MCF 10A (cell line): Measurements from ENCODE around the gene AP5B1. TPM values are rescaled to one million over a fixed set of nuclear protein-coding genes. Genes with fewer than 3 reads are reported as not detected.

Experiments used
- BruUV-seq: library from RNA; stranded (reverse); fragments of 400-500 nt; replicated peaks from 2 replicates; lab custom pipeline; 2021; lab: Mats Ljungman, UMichigan
- CTCF ChIA-PET: fragments of 300-600 bp; sonication (Branson Sonifier 250); formaldehyde crosslinking; extraction: SDS; loops from one replicate; lab custom pipeline; 2021; ENCODE audit warnings: antibody characterized with exemption, inconsistent platforms; lab: Yijun Ruan, JAX
- POLR2A ChIA-PET: fragments of 300-600, 350-650 bp; sonication (Branson Sonifier 250); formaldehyde crosslinking; extraction: SDS; loops from one replicate; lab custom pipeline; 2020; ENCODE audit warnings: antibody characterized with exemption, inconsistent platforms; lab: Yijun Ruan, JAX
- DNase-seq: peaks from one replicate; pipeline ENCODE4 v3.0.0-alpha.2; 2018; ENCODE audit not compliant: unreplicated experiment
- H3K27ac Mint-ChIP-seq: one replicate; pipeline ENCODE4 v1.8.0; 2022; ENCODE audit warnings: mild to moderate bottlenecking, low read depth, mixed read lengths; ENCODE audit not compliant: unreplicated experiment
- H3K27me3 Mint-ChIP-seq: one replicate; pipeline ENCODE4 v1.8.0; 2022; ENCODE audit warnings: mixed read lengths; ENCODE audit not compliant: insufficient read depth, unreplicated experiment
- H3K36me3 Mint-ChIP-seq: one replicate; pipeline ENCODE4 v1.8.0; 2022; ENCODE audit warnings: mild to moderate bottlenecking, moderate library complexity, mixed read lengths; ENCODE audit not compliant: insufficient read depth, unreplicated experiment
- H3K4me1 Mint-ChIP-seq: one replicate; pipeline ENCODE4 v1.8.0; 2022; ENCODE audit warnings: mixed read lengths; ENCODE audit not compliant: insufficient read depth, unreplicated experiment
- H3K4me3 Mint-ChIP-seq: one replicate; pipeline ENCODE4 v1.8.0; 2022; ENCODE audit warnings: mild to moderate bottlenecking, moderate library complexity, mixed read lengths; ENCODE audit not compliant: unreplicated experiment
- H3K9me3 Mint-ChIP-seq: one replicate; pipeline ENCODE4 v1.8.0; 2022; ENCODE audit warnings: mixed read lengths; ENCODE audit not compliant: unreplicated experiment
- intact Hi-C: fragments of 100-400 bp; cut with micrococcal nuclease; formaldehyde crosslinking; loops from 2 replicates; pipeline ENCODE4 v1.14.1; 2022
- total RNA-seq: library from RNA; stranded (reverse); gene quantifications from 2 replicates; pipeline ENCODE4 v1.2.3, GENCODE V29; 2022
- TF ChIP-seq, protein P1 (sequence below): fragments of 200-600 bp; IDR thresholded peaks from one replicate; pipeline ENCODE4 v1.8.0; 2022; ENCODE audit warnings: antibody characterized with exemption, mild to moderate bottlenecking; ENCODE audit not compliant: unreplicated experiment

AP5B1 gene
- total RNA-seq, 1 experiment from 2014 or later = 12.9 TPM

- BruUV-seq = no TSS peak
- H3K36me3 Mint-ChIP-seq = no peaks in the 10 kb centered on the region
- CTCF ChIA-PET = interaction anchor here (0.6 to 4.1 kb wide), 3 partner anchors 36 to 268 kb away, joined by 3 to 21 read pairs (median 13); partner anchors contain the start of gene KAT5
- no peak overlapping the region for H3K4me3 Mint-ChIP-seq
- no peaks in the 10 kb centered on the region for H3K27me3 Mint-ChIP-seq
- TF ChIP-seq, protein P1, sequence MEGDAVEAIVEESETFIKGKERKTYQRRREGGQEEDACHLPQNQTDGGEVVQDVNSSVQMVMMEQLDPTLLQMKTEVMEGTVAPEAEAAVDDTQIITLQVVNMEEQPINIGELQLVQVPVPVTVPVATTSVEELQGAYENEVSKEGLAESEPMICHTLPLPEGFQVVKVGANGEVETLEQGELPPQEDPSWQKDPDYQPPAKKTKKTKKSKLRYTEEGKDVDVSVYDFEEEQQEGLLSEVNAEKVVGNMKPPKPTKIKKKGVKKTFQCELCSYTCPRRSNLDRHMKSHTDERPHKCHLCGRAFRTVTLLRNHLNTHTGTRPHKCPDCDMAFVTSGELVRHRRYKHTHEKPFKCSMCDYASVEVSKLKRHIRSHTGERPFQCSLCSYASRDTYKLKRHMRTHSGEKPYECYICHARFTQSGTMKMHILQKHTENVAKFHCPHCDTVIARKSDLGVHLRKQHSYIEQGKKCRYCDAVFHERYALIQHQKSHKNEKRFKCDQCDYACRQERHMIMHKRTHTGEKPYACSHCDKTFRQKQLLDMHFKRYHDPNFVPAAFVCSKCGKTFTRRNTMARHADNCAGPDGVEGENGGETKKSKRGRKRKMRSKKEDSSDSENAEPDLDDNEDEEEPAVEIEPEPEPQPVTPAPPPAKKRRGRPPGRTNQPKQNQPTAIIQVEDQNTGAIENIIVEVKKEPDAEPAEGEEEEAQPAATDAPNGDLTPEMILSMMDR = no peak
- H3K27ac Mint-ChIP-seq = no peak overlapping the region
- peaks cover 8% of the 10 kb centered on the region for H3K4me1 Mint-ChIP-seq
- no peaks in the 10 kb centered on the region for H3K9me3 Mint-ChIP-seq
- intact Hi-C loops = no loop called here
- POLR2A ChIA-PET = interaction anchor here (0.8 kb wide), 1 partner anchor 22 kb away, joined by 3 read pairs; no protein-coding TSS in a partner anchor
- DNase-seq = no peak
Measured at GRCh38 chr11:65814131-65814985, 33.6 kb upstream of the AP5B1 start.

GRCh38 chr11:65811764-65812475, 31.1 kb upstream of the AP5B1 start:
- H3K27ac Mint-ChIP-seq = no peak overlapping the region
- H3K4me1 Mint-ChIP-seq = peaks cover 4% of the 10 kb centered on the region
- BruUV-seq = no TSS peak
- DNase-seq = no peak
- POLR2A ChIA-PET = interaction anchor here (0.6 to 1.2 kb wide), 3 partner anchors 9 to 99 kb away, joined by 3 read pairs; partner anchors contain the start of gene RNASEH2C
- no peak overlapping the region for H3K4me3 Mint-ChIP-seq
- peaks cover 14% of the 10 kb centered on the region for H3K27me3 Mint-ChIP-seq
- no peaks in the 10 kb centered on the region for H3K9me3 Mint-ChIP-seq
- CTCF ChIA-PET = interaction anchor here (0.5 to 4.1 kb wide), 6 partner anchors 33 to 224 kb away, joined by 3 to 21 read pairs (median 4); partner anchors contain the start of gene KAT5
- H3K36me3 Mint-ChIP-seq = no peaks in the 10 kb centered on the region
- TF ChIP-seq, protein P1 = no peak
- intact Hi-C loops = no loop called here

GRCh38 chr11:65810046-65810868, 29.5 kb upstream of the AP5B1 start:
- Mint-ChIP-seq H3K27me3 (peaks cover 14% of the 10 kb centered on the region), H3K4me3 (no peak overlapping the region), H3K4me1 (peaks cover 4% of the 10 kb centered on the region), H3K27ac (no peak overlapping the region), H3K9me3 (no peaks in the 10 kb centered on the region), H3K36me3 (no peaks in the 10 kb centered on the region)
- DNase-seq = peak; percentile 30
- intact Hi-C loops = no loop called here
- POLR2A ChIA-PET = interaction anchor here (0.6 to 1.1 kb wide), 3 partner anchors 17 to 98 kb away, joined by 3 to 5 read pairs (median 3); partner anchors contain the start of gene KAT5
- TF ChIP-seq, protein P1 = no peak
- BruUV-seq = no TSS peak
- CTCF ChIA-PET = interaction anchor here (0.6 to 4.1 kb wide), 5 partner anchors 30 to 101 kb away, joined by 3 to 21 read pairs (median 3); partner anchors contain the start of gene AP5B1
